Lower leg skin (tissue), 3 donors: ENCODE data around the gene ZNF484.

Experiments
- CTCF ChIP-seq, 3 donors: fragments of 450-650 bp; IDR thresholded peaks; one replicate each; pipeline ENCODE4 v1.5.1; 2016; ENCODE audit warnings: antibody characterized with exemption in 3 of 3, mild to moderate bottlenecking in 3 of 3, moderate library complexity in 2 of 3
- POLR2A ChIP-seq, 2 donors: fragments of 450-650 bp; IDR thresholded peaks; one replicate each; pipeline ENCODE4 v1.6.1; 2016 to 2017; ENCODE audit warnings: antibody characterized with exemption in 2 of 2, mild to moderate bottlenecking in 1 of 2, moderate library complexity in 1 of 2

DNA sequence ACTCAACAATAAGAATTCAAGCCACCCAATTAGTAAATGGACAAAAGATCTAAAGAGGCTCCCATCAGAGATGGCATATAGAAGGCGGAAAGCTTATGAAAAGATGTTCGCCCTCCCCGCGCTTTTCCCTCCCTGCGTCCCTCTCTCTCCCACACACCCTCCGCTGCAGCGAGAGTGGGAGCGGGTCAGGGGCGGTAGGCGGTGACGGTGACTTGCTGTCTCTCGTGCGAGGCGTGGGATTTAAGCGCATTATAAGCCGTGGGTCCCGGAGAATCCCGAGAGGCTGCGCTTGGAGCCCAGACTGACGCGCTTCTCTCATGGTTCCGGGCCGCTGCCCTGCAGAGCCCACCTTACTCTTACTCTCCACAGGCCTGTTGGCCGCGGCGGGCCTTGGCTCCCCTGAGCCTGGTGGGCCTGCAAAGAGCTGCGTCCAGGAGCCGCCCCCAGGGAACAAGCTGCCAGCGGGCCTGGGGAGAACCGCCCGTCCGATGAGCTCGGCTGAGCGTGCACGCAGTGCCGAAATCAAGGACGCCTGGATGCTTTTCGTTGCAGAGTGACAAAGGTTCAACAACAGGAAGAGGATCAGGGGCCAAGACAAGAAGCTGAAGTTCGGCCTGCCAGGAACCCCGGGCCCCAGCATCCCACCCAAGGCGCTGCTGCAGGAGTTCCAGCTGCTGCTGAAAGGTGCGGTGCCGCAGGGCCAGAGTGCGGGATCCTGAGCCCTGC is 70.6 kb downstream of the ZNF484 start:
- TF ChIP-seq POLR2A (IDR thresholded peaks at IDR 0.05) (no peak), CTCF (IDR thresholded peaks at IDR 0.05) (no peak)
